ENCODE measurements around the gene GSTO2. TPM values are rescaled to one million over a fixed set of nuclear protein-coding genes. Genes with fewer than 3 reads are reported as not detected.

GSTO2 gene
- total RNA-seq, 1 experiment from 2014 or later: 75.4 TPM

GRCh38 chr10:104253106-104253505 is 15.9 kb upstream of the GSTO2 start:
- no peak for DNase-seq (ENCODE audit: extremely low read depth, low read depth)

DNA sequence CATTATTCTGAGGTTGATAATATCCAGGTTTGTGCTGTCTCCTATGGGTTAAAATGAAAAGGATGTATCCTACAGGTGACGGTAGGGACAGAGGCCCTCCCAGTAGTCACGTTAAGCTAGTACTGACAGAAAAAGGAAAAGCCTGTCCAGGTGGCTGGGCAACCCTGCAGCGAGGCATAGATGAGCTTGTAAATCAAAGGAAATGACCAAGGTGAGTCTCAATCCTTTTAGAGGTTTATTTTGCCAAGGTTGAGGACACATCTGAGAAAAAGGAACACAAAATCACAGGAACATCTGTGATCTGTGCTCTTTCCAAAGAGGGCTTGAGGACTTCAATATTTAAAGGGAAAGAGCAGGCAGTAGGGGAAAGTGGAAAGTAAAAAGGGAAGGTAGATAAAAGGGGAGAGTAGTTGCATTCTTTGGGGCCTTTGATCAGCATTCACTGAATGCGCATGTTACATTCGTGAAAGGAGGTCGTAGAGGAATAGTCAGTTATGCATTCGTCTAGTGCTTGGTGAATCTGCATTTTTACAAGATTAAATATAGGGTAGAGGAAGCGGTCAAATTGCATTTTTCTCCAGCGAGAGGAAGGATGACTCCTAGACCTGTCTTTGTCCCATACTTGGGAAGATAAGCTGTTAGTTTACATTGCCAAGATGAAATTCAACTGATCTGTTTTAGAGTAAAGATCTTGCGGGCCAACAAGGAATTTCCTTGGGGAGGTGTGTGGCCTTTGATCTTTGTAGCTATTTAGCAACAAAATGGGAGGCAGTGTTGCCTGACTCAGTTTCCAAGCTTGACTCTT is 15.2 kb upstream of the GSTO2 start:
- DNase-seq (ENCODE audit: extremely low read depth, low read depth): no peak

GRCh38 chr10:104254493-104255310 is 14.3 kb upstream of the GSTO2 start, which contains the start of gene GSTO1:
GSTO1 (plus strand) TSS chr10:104254892; CDS start chr10:104254929, 37 bp downstream.
- DNase-seq (ENCODE audit: extremely low read depth, low read depth): peak; percentile 58

DNA sequence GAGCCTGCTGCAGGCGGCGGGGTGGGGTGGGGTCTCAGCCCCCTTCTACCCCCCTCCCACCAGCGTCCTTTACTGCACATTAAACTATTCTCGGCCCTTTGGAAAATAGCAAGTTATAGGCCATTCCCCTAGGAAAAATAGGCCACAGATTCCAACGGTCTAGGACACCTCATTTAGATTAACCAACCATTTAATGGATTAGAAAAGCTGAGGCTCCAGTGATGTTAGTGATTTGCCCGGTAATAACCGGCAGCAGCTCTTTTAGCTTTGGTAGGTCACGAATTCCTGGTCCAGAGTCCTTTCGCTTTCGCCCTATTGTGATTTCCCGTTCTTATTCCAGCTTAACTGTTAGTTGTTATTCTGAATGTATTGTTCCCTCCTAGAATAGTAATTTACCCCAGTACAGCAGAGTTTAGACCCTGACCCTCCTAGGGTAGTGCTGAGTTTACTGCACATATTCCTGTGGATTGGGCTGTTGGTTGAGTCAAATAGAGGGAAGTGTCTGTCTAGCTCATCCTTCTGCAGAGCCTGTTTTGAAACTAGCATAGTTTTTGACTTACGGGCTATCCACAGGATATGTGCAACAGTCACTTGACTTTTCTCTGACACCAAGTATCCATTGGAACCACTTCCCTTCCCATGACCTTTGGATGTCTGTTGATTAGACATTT is 13.5 kb upstream of the GSTO2 start:
- peak; percentile 41 for DNase-seq (ENCODE audit: extremely low read depth, low read depth)

GRCh38 chr10:104256335-104256961 is 12.5 kb upstream of the GSTO2 start:
- no peak for DNase-seq (ENCODE audit: extremely low read depth, low read depth)

DNA sequence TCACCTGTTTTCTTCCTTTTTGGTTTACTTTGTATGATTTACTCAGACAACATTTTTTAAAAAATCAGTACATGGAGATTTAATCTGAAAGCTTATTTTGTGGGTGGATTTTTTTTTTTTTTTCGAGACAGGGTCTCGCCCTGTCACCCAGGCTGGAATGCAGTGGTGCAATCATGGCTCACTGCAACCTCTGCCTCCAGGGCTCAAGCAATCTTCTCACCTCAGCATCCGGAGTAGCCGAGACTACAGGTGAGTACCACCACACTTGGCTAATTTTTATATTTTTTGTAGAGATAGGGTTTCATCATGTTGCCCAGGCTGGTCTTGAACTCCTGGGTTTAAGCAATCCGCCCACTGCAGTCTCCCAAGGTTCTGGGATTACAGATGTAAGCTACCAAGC is 11.7 kb upstream of the GSTO2 start:
- DNase-seq (ENCODE audit: extremely low read depth, low read depth): no peak

DNA sequence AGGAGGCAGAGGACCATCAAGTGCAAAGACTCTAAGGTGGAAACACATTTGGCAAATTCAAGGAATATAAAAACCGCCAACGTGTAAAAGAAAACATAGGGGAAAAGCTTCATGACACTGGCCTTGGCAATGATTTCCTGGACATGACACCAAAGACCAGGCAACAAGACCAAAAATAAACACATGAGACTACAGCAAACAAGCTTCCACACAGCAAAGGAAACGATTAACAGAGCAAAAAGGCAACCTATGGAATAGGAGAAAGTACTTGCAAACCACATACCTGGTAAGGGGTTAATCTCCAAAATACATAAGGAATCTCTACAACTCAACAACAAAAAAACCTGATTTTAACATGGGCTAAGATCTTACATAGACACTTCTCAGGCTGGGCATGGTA is 10.8 kb upstream of the GSTO2 start:
- no peak for DNase-seq (ENCODE audit: extremely low read depth, low read depth)

DNA sequence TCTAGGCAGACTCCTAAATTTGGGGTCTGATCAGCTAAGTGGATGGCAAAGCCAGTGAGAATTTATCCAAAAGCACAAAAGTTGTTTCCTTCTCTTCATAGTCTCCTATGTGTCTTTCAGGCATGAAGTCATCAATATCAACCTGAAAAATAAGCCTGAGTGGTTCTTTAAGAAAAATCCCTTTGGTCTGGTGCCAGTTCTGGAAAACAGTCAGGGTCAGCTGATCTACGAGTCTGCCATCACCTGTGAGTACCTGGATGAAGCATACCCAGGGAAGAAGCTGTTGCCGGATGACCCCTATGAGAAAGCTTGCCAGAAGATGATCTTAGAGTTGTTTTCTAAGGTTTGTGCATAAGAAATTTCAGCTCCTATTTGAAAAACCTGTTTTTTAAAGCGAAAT is 9.5 kb upstream of the GSTO2 start:
- DNase-seq (ENCODE audit: extremely low read depth, low read depth): no peak

DNA sequence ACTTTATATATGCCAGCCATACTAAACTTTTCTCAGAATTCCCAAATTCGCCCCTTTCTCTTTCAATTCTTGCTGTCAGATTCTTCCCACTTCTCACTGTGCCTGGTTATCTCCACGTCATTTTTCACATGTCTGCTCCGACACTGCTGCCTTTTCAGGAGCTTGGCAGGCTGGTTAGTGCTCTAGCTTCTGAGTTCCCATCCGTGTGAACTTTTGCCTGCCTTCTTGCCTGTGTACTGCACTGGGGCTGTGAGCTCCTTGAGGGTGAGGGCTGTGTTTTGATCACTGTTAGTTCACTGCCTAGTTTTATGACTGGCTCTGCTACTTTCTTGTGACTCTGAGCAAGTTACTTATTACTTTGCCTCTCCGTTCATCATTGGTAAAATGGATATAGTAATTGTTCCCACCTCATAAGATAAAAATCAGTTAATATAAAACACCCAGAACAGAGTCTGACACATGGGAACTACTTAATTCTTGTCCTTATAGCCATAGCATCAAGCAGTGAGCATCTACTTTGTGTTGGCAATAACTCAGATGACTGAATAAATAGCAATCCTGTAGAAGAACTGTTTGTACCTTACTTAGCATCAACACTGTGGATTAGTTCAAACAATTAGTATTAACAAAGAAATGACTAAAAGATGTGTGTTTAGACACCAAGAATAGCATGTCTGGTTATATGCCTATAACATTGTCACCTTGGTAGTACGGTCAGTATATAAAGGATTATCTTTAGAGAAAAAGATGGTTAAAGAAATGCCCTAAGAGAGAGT is 8.8 kb upstream of the GSTO2 start:
- no peak for DNase-seq (ENCODE audit: extremely low read depth, low read depth)

GRCh38 chr10:104260775-104261115 is 8.2 kb upstream of the GSTO2 start:
- no peak for DNase-seq (ENCODE audit: extremely low read depth, low read depth)

- DNase-seq (ENCODE audit: extremely low read depth, low read depth): no peak
Observed at GRCh38 chr10:104262055-104262454, 6.9 kb upstream of the GSTO2 start.

- DNase-seq (ENCODE audit: extremely low read depth, low read depth): no peak
Observed at GRCh38 chr10:104264783-104265182, 4.2 kb upstream of the GSTO2 start.

DNA sequence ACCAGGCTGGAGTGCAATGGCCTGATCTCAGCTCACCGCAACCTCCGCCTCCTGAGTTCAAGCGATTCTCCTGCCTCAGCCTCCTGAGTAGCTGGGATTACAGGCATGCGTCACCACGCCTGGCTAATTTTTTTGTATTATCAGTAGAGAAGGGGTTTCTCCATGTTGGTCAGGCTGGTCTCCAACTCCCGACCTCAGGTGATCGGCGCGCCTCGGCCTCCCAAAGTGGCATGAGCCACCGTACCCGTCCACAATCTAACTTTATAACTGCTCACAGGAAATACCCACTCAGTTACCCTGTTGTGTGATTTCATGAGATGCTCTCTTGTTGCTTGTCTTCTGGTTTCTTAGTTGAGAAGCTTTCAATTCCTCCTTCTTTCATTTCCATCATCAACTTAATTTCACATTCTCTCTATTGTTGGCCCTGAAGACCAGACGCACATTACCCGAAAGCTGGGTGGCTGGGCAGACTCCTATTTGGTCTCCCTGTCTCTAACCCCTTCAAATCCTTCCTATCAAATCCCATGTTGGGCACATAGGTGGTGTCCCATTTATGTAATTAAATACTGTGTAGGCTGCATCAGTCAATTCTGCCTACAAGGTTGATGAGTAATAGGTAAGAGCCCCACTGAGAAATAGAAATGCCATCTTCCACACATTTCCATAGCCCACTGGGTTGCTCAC is 1.1 kb upstream of the GSTO2 start:
- DNase-seq (ENCODE audit: extremely low read depth, low read depth): no peak

GRCh38 chr10:104268405-104268712 is 625 bp upstream of the GSTO2 start:
- DNase-seq (ENCODE audit: extremely low read depth, low read depth): no peak

- DNase-seq (ENCODE audit: extremely low read depth, low read depth): no peak
Observed at GRCh38 chr10:104273286-104273685, 4.3 kb downstream of the GSTO2 start.

- no peak for DNase-seq (ENCODE audit: extremely low read depth, low read depth)
Observed at GRCh38 chr10:104273899-104274575, 5.1 kb downstream of the GSTO2 start.

- no peak for DNase-seq (ENCODE audit: extremely low read depth, low read depth)
Observed at GRCh38 chr10:104274762-104275721, 6.1 kb downstream of the GSTO2 start.

GRCh38 chr10:104276192-104276591 is 7.2 kb downstream of the GSTO2 start:
- no peak for DNase-seq (ENCODE audit: extremely low read depth, low read depth)

All from NCI-H460 (cell line).